GM12878 (cell line): ENCODE results near the gene CD209. TPM values are rescaled to one million over a fixed set of nuclear protein-coding genes. Genes with fewer than 3 reads are reported as not detected.

ENCODE experiments used
- ATAC-seq: fragments of 200-7000 bp; cut with Tn5 transposase; 3 replicates; pipeline ENCODE4 v1.9.1; 2020; ENCODE audit warnings: mild to moderate bottlenecking, moderate library complexity
- BruUV-seq: library from RNA; stranded (reverse); fragments of 400-500 nt; replicated peaks from 2 replicates; lab custom pipeline; 2021; lab: Mats Ljungman, UMichigan
- CTCF ChIA-PET: fragments of 300-600 bp; sonication (Branson Sonifier 250); formaldehyde crosslinking; extraction: SDS; loops from one replicate; lab custom pipeline; 2021; ENCODE audit warnings: inconsistent platforms; lab: Yijun Ruan, JAX
- POLR2A ChIA-PET: fragments of 350-600 bp; formaldehyde crosslinking; extraction: SDS; loops from one replicate; lab custom pipeline; 2021; ENCODE audit warnings: inconsistent platforms; lab: Charles Lee
- RAD21 ChIA-PET: fragments of 300-600 bp; sonication (Branson Sonifier 250); formaldehyde crosslinking; loops from one replicate; lab custom pipeline; 2023; ENCODE audit warnings: antibody characterized with exemption; ENCODE audit not compliant: unreplicated experiment; lab: Charles Lee
- SMC1A ChIA-PET: fragments of 300-600 bp; sonication (Branson Sonifier 250); formaldehyde crosslinking; loops from one replicate; lab custom pipeline; 2023; ENCODE audit not compliant: unreplicated experiment, uncharacterized antibody; lab: Charles Lee
- DNase-seq: peaks from one replicate; pipeline ENCODE4 v3.0.0-alpha.2; 2011; ENCODE audit warnings: low read depth, low spot score
- FAIRE-seq: peaks from 3 replicates; lab custom pipeline; 2011; peaks lifted over from hg19 to GRCh38; lab: Jason Lieb, UNC
- H2AFZ ChIP-seq: 2 replicates; pipeline ENCODE4 v1.6.0; 2011; ENCODE audit warnings: low read depth, low read length, control low read depth; ENCODE audit not compliant: control insufficient read depth
- H3K27ac ChIP-seq: 2 replicates; pipeline ENCODE4 v1.5.1; 2011; ENCODE audit warnings: control low read depth; ENCODE audit not compliant: control insufficient read depth, insufficient read depth
- H3K27me3 ChIP-seq, 2 experiments: replicated peaks in 1 of 2; 2 replicates each; pipeline versions ENCODE4 v1.6.0 to v1.6.1; 2011; ENCODE audit warnings: low read length in 1 of 2; ENCODE audit not compliant: control insufficient read depth in 2 of 2, insufficient read depth in 2 of 2
- H3K36me3 ChIP-seq, 2 experiments: 2 replicates each; pipeline ENCODE4 v1.5.1; 2011; ENCODE audit warnings: low read length in 1 of 2; ENCODE audit not compliant: control insufficient read depth in 2 of 2, insufficient read depth in 2 of 2
- H3K4me1 ChIP-seq: 2 replicates; pipeline ENCODE4 v1.6.1; 2011; ENCODE audit warnings: mild to moderate bottlenecking, low read length, moderate library complexity, mixed read lengths; ENCODE audit not compliant: control insufficient read depth, insufficient read depth
- H3K4me2 ChIP-seq: 2 replicates; pipeline ENCODE4 v1.6.0; 2011; ENCODE audit warnings: control low read depth; ENCODE audit not compliant: control insufficient read depth, insufficient read depth
- H3K4me3 ChIP-seq: fragments of 200-600 bp; sonication (generic); 2 replicates; pipeline ENCODE4 v1.5.1; 2016
- H3K79me2 ChIP-seq: 2 replicates; pipeline ENCODE4 v1.6.0; 2011; ENCODE audit warnings: low read length; ENCODE audit not compliant: control insufficient read depth, insufficient read depth
- H3K9ac ChIP-seq: 2 replicates; pipeline ENCODE4 v1.8.0; 2011; ENCODE audit warnings: low read length, control low read depth, mixed read lengths; ENCODE audit not compliant: control insufficient read depth, insufficient read depth
- H3K9me3 ChIP-seq: replicated peaks from 3 replicates; pipeline ENCODE4 v1.5.1; 2011; ENCODE audit warnings: mild to moderate bottlenecking, low read length; ENCODE audit not compliant: control insufficient read depth, insufficient read depth
- H4K20me1 ChIP-seq: 2 replicates; pipeline ENCODE4 v1.6.0; 2011; ENCODE audit not compliant: control insufficient read depth, insufficient read depth
- CBX5 ChIP-seq: sonication (generic); IDR thresholded peaks from 2 replicates; pipeline ENCODE4 v1.6.1; 2016; ENCODE audit warnings: low read depth, moderate library complexity, mild to moderate bottlenecking, inconsistent platforms
- CUX1 ChIP-seq: IDR thresholded peaks from 2 replicates; pipeline ENCODE4 v1.6.1; 2012; ENCODE audit warnings: improper control_type of control experiment, low read depth, low read length; ENCODE audit not compliant: insufficient replicate concordance
- GATAD2B ChIP-seq: fragments of 450-650 bp; conservative IDR thresholded peaks from 2 replicates; pipeline ENCODE4 v1.6.1; 2017; ENCODE audit warnings: low read depth, mild to moderate bottlenecking, moderate library complexity
- HCFC1 ChIP-seq: fragments of 150-350 bp; IDR thresholded peaks from 2 replicates; pipeline ENCODE4 v1.6.1; 2014; ENCODE audit warnings: low read length
- HDAC6 ChIP-seq: fragments of 200-600 bp; sonication (generic); IDR thresholded peaks from one replicate; pipeline ENCODE4 v1.8.0; 2017; ENCODE audit warnings: antibody characterized with exemption; ENCODE audit not compliant: unreplicated experiment
- IKZF2 ChIP-seq, 2 experiments: fragments of 450-650 bp; IDR thresholded peaks; 2 replicates each; pipeline ENCODE4 v1.6.1; 2017; ENCODE audit warnings: mild to moderate bottlenecking in 2 of 2, moderate library complexity in 2 of 2
- KLF5 ChIP-seq: fragments of 450-650 bp; IDR thresholded peaks from 2 replicates; pipeline ENCODE4 v1.6.1; 2014; ENCODE audit warnings: mild to moderate bottlenecking; ENCODE audit not compliant: partially characterized antibody
- MYC ChIP-seq: IDR thresholded peaks from 2 replicates; pipeline ENCODE4 v1.6.1; 2011; ENCODE audit warnings: mild to moderate bottlenecking, low read length, moderate library complexity, inconsistent platforms; ENCODE audit not compliant: insufficient read depth, insufficient replicate concordance, insufficient read length, severe bottlenecking
- NR2C2 ChIP-seq: IDR thresholded peaks from 2 replicates; pipeline ENCODE4 v1.6.1; 2011; ENCODE audit warnings: borderline replicate concordance, low read depth; ENCODE audit not compliant: control insufficient read depth, insufficient read length
- RCOR1 ChIP-seq: conservative IDR thresholded peaks from 2 replicates; pipeline ENCODE4 v1.6.1; 2012; ENCODE audit warnings: low read depth, low read length, improper control_type of control experiment
- RUNX3 ChIP-seq: IDR thresholded peaks from 2 replicates; pipeline ENCODE4 v1.6.1; 2012; ENCODE audit warnings: low read length, inconsistent platforms
- SIX5 ChIP-seq: IDR thresholded peaks from 2 replicates; pipeline ENCODE4 v1.6.1; 2011; ENCODE audit warnings: mild to moderate bottlenecking, low read depth, low read length, moderate library complexity; ENCODE audit not compliant: severe bottlenecking
- STAT3 ChIP-seq: IDR thresholded peaks from 2 replicates; pipeline ENCODE4 v1.6.1; 2011; ENCODE audit warnings: low read depth, low read length, improper control_type of control experiment
- TCF12 ChIP-seq: IDR thresholded peaks from 2 replicates; pipeline ENCODE4 v1.6.1; 2011; ENCODE audit warnings: low read depth, mild to moderate bottlenecking, low read length
- WGBS: methylation state at CpG from one replicate; pipeline ENCODE4 v1.1.6; 2016; ENCODE audit warnings: low lambda C conversion rate; ENCODE audit not compliant: insufficient replicate concordance, insufficient coverage; ENCODE audit errors: missing lambda C conversion rate; 5-methylcytosine and 5-hydroxymethylcytosine counted together
- in situ Hi-C: fragments of 300-500 bp; cut with MboI; formaldehyde crosslinking; loops from 9 replicates; pipeline ENCODE4 v1.14.3; 2018; ENCODE audit warnings: mixed read lengths
- intact Hi-C: fragments of 100-400 bp; cut with micrococcal nuclease; formaldehyde crosslinking; loops from one replicate; pipeline ENCODE4 v1.14.2; 2022; ENCODE audit not compliant: unreplicated experiment
- polyA plus RNA-seq, 11 experiments: library from polyadenylated mRNA; depleted of rRNA in 4 of 11; unstranded in 6 of 11; stranded (reverse) in 5 of 11; fragments of >200 nt; fragmentation: Nextera tagmentation in 4 of 11; fragmentation: Illumina TruSeq in 1 of 11; extraction: Ambion mirVana in 4 of 11; extraction: Trizol in 1 of 11; gene quantifications; 1 replicate in 1 of 11; 2 replicates in 10 of 11; pipeline versions ENCODE4 v1.2.1 to v1.2.3, GENCODE V29; 2011 to 2016; ENCODE audit warnings: inconsistent platforms in 2 of 11, missing spikeins in 2 of 11, low read depth in 1 of 11
- total RNA-seq, 4 experiments: library from RNA; depleted of rRNA in 3 of 4; stranded (reverse); fragments of >200 nt in 3 of 4; fragmentation: Illumina TruSeq in 1 of 4; extraction: Trizol in 1 of 4; gene quantifications; 2 replicates each; pipeline versions ENCODE4 v1.2.1 to v1.2.3, GENCODE V29; 2013 to 2021
- TF ChIP-seq, protein P1 (sequence below): IDR thresholded peaks from 2 replicates; pipeline ENCODE4 v1.6.1; 2012; ENCODE audit warnings: low read depth, low read length, improper control_type of control experiment

CD209 gene
- total and polyA plus RNA-seq, 10 of the 15 experiments (the other 5 are each of a cell fraction or from before 2014, with no cell fraction given), result 0.04 to 0.21 (median 0.10) TPM; not detected in 3

DNA sequence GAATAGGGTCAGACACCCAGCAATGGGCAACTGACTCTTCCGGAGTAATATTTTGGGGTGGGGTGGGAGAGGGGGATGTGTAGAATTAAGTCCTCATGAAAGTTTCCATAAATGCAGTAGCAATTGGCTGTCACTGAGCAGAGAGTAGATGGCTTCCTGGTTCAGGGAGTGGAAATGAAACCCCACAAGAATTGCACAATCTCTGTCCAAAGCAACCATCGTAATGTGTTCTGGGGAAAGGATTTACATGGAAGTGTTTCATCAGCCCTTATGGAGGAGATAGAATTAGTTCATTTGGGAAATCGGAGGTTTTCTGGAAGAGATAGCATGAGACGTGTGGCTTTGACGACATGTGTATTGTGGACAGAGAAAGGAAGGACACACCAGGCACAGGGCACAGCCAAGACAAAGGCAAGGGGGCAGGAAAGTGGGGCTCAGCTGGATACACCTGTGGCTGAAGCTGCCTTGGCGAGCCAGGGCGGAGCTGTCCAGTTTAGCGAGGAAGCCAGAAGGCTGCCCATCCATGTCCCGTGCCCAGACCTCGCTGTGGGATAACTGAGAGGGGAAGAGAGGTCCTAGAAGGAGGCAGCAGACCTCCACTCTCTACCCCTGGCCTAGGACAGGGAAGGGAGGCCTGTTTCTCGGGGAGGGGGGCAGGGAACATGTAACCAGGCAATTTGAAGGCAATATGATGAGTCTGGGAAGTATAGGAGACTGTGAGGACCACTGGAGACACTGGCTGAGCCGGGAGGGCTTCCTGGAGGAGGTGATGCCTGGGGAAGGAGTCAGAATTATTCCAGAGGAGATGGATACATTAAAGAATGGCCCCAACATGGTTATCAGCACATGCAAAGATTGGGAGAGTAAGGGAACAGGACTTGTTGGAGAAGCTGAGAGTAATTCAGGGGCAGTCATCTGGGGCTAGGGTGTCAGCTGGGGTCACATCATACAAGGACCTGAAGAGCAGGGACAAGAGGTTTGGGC is 12.8 kb downstream of the CD209 start:
- ATAC-seq (no peak), FAIRE-seq (no peak), DNase-seq (no peak)
- Histone ChIP-seq H3K27me3 (peaks cover 4% of the 10 kb centered on the region in 2 experiments; a peak in 3 of 4 replicates), H3K27ac (no peak overlapping the region), H3K79me2 (no peaks in the 10 kb centered on the region), H3K9me3 (no peaks in the 10 kb centered on the region), H3K4me3 (no peak overlapping the region), H3K4me2 (no peak overlapping the region), H4K20me1 (no peaks in the 10 kb centered on the region), H2AFZ (no peak overlapping the region), H3K9ac (no peak overlapping the region), H3K4me1 (no peaks in the 10 kb centered on the region; the same call in none of the 2 replicates), H3K36me3 (no peaks in the 10 kb centered on the region)
- in situ Hi-C loops, result no loop called here
- ChIA-PET SMC1A (no interaction called here), RAD21 (no interaction called here), CTCF (no interaction called here), POLR2A (no interaction called here)
- WGBS, result 67% methylated on average over 11 of the region's 12 CpGs
- BruUV-seq, result no TSS peak
- TF ChIP-seq SIX5 (no peak), GATAD2B (no peak), MYC (no peak), KLF5 (no peak), RCOR1 (no peak), IKZF2 (IDR thresholded peaks at IDR 0.05) (no peak), CUX1 (no peak), HDAC6 (no peak), CBX5 (no peak), TCF12 (no peak), NR2C2 (no peak), STAT3 (no peak), RUNX3 (no peak), HCFC1 (no peak)
- TF ChIP-seq, protein P1, sequence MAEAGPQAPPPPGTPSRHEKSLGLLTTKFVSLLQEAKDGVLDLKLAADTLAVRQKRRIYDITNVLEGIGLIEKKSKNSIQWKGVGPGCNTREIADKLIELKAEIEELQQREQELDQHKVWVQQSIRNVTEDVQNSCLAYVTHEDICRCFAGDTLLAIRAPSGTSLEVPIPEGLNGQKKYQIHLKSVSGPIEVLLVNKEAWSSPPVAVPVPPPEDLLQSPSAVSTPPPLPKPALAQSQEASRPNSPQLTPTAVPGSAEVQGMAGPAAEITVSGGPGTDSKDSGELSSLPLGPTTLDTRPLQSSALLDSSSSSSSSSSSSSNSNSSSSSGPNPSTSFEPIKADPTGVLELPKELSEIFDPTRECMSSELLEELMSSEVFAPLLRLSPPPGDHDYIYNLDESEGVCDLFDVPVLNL, result no peak
- intact Hi-C loops, result no loop called here
